GM12874 (cell line): Measurements from ENCODE around the gene C1QL1.

Experiments used
- TF ChIP-seq, protein P1 (sequence below): IDR thresholded peaks from 2 replicates; pipeline ENCODE4 v1.5.1; 2011; ENCODE audit warnings: low read depth, mild to moderate bottlenecking, control low read depth, low read length, moderate library complexity; ENCODE audit not compliant: insufficient read depth

Gene C1QL1

DNA sequence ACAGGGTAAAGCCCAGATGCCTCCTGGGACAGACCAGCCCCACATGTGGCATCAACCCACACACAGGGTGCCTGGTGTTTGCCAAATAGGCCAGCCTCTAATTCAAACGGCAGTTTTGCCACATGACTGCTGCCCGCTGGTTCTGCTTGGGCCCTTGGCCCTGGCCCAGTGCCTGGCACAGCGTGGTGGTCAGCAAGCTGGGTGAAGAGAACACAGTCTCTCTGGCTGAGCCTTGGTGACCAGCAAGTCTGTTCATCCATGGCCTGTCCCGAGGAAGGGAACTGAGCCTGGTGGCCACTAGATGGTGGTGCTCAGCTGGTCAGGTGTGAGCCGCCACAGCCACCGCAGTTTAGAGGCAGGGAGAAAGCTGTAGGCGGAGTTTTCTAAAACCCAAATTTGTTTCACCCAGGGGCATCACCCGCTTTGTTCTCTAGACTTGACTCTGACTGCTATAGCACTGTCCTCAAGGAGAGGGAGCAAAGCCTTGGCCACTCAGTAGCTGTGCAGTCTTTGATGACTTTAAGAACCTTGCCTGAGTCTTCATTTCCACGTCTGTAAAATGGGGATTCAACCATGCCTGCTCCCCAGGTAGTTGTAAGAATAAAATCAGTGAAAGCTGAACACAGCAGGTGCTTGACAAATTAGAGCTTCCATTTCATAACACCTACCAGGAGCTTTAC lies 48.1 kb downstream of the C1QL1 start:
- TF ChIP-seq, protein P1, sequence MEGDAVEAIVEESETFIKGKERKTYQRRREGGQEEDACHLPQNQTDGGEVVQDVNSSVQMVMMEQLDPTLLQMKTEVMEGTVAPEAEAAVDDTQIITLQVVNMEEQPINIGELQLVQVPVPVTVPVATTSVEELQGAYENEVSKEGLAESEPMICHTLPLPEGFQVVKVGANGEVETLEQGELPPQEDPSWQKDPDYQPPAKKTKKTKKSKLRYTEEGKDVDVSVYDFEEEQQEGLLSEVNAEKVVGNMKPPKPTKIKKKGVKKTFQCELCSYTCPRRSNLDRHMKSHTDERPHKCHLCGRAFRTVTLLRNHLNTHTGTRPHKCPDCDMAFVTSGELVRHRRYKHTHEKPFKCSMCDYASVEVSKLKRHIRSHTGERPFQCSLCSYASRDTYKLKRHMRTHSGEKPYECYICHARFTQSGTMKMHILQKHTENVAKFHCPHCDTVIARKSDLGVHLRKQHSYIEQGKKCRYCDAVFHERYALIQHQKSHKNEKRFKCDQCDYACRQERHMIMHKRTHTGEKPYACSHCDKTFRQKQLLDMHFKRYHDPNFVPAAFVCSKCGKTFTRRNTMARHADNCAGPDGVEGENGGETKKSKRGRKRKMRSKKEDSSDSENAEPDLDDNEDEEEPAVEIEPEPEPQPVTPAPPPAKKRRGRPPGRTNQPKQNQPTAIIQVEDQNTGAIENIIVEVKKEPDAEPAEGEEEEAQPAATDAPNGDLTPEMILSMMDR = peak; percentile 81

DNA sequence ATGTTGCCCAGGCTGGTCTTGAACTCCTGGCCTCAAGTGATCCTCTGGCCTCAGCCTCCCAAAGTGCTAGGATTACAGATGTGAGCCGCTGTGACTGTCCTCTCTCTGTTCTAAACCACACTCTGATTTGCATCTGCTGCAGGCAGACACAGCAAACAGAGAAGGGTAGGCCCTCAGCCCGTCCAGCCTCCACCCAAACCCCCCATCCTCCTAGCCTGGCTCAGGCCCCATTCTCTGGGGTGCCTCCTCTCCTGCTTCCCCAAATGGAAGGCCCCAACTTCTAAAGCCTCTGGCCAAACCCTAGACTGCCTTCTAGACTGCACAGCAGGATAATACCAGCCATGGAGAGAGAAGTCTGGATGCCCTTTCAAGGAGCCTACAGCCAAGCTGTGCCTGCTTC lies 48.7 kb downstream of the C1QL1 start:
- TF ChIP-seq, protein P1 = no peak

DNA sequence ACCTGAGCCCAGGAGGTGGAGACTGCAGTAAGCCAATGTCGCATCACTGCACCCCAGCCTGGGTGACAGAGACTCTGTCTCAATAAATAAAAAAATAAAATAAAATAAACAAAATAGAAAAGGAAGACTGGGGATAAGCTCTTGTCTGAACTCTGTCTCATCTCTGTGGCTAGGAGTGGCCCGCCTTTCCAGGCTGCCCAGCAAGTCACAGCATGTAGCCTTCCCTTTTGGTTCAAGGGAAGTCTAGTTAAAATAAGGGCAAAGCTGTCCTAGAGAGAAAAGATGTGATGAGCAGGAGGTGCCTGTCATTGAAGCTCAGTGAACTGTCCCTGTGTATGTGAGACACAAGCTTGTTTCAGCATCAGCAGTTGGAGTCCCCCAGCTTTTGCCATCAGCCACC lies 50.1 kb downstream of the C1QL1 start:
- TF ChIP-seq, protein P1 = no peak

DNA sequence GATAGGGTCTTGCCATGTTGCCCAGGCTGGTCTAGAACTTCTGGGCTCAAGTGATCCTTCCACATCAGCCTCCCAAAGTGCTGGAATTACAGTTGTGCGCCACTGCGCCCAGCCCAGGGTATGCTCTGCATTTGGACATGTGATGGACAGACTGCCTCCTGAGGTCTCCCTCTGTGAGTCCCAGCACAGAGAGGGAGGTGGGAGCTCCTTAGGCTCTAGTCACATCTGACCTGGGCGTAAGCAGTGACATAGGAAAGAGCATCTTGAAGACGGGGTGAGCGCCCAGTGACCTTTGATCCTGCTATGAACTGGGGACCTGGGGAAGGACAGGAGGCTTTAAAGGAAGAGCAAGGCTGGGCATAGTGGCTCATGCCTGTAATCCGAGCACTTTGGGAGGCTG lies 50.6 kb downstream of the C1QL1 start:
- TF ChIP-seq, protein P1 = no peak

DNA sequence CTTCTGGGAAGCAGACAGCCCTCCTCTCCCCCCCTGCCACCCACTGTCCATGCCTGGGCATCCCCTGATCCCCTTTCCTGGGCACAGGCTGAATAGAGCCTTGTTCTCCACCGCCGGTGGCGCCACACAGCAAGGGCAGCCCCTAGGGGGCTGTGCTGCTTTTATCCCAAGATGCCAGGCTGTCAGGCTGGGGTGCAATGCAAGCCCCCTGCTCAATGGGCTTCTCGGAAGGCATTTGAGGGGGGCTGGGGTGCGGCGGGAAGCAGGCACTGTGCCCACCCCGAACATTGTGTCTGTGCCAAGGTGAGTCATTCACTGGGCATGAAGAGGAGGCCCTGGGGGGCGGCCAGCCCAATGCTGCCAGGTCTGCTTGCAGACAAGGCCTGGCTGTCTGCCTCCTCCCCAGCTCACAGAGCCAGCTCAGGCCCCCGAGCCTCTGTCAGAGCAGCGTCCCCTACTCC lies 51.3 kb downstream of the C1QL1 start:
- TF ChIP-seq, protein P1 = no peak

DNA sequence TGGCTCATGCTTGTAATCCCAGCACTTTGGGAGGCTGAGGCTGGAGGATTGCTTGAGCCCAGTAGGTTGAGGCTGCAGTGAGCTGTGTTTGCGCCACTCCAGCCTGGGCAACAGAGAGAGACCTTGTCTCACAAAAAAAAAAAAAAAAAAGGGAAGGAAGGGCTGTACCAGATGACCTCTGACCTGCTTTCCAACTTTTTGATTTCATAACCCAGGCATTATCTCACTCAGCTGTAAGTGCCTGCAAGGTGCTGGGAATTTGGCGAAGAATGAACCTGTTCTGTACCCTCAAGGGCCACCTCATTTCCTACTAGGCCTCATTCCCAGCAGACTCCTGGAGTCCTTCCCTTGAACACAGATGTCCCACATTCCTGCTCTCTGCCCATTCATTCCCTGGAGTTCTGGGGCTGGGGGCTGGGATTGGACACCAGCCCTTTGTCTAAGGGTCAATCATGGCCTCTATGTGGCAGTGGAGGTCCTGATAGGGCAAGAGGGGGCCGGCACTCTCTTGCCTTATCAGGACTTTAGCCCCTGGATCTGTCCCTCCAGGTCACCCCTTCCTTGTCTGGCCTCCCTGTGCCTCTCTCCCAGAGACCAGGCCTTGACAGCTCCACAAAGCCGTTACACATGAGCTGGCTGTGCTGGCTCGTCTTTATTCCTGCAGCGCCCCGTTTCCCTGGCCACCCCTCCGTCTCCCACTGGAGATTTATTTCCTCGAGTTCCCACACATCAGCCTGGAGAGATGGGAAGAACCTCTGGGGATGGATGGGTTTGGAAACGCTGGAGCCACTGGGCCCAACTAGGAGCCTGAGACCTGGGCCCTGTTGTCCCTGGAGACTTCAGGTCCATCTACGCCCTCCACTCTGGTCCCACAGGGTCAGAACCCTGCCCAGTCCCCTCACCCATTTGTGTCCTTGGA lies 52.0 kb downstream of the C1QL1 start:
- TF ChIP-seq, protein P1 = no peak

DNA sequence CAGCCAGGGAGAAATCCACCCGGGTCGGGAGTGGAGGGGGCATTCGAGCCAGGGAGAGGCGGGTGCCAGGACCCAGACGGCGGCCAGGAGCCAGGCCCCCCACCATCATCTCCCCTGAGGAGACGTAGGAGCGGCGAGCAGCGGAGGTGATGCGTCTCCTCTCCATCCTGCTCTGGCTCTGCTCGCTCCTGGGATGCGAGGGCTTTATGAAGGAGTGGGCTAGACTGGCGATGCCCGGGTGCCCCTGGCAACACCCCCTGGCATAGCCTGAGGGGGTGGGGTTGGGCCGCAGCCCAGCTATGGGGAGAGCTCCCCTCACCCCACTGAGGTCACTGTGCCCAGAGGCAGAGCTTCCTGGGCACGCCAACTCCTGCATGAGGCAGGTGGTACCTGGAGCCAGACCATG lies 52.8 kb downstream of the C1QL1 start, which contains the start of gene GFAP:
Gene GFAP, minus strand, starts transcription at position 180 of the 406 bp plus-strand sequence. Its CDS starts 14 bp downstream, at position 166.
- TF ChIP-seq, protein P1 = no peak
